Activated naive CD8-positive, alpha-beta T cell treated with anti-CD3 and anti-CD28 coated beads, Interleukin-2, amount 50 U/mL, for 24 hours (primary cell): ENCODE results near the gene SMR3A.

ENCODE experiments used
- ATAC-seq: fragments of 150-1000 bp; cut with Tn5 transposase; one replicate; pipeline ENCODE4 v1.10.0; 2021
- DNase-seq: peaks from one replicate; pipeline ENCODE4 v3.0.0; 2021
- H3K27ac Mint-ChIP-seq: one replicate; pipeline ENCODE4 v1.8.0; 2021; ENCODE audit warnings: mild to moderate bottlenecking, mixed read lengths
- H3K27me3 Mint-ChIP-seq: one replicate; pipeline ENCODE4 v1.8.0; 2021; ENCODE audit warnings: mixed read lengths
- H3K36me3 Mint-ChIP-seq: one replicate; pipeline ENCODE4 v1.8.0; 2021; ENCODE audit warnings: low read depth, mixed read lengths
- H3K4me1 Mint-ChIP-seq: one replicate; pipeline ENCODE4 v1.8.0; 2021; ENCODE audit warnings: mixed read lengths
- H3K4me3 Mint-ChIP-seq: one replicate; pipeline ENCODE4 v1.8.0; 2021; ENCODE audit warnings: mild to moderate bottlenecking, moderate library complexity, mixed read lengths
- H3K9me3 Mint-ChIP-seq: one replicate; pipeline ENCODE4 v1.8.0; 2021; ENCODE audit warnings: mixed read lengths

The SMR3A gene

GRCh38 chr4:70382691-70383181 is 22.2 kb downstream of the SMR3A start, which contains the start of gene SMR3B:
TSS of gene SMR3B (plus strand) at chr4:70383131. CDS start at chr4:70384511, 1,380 bp downstream.
- DNase-seq (no peak), ATAC-seq (no peak)
- H3K9me3 Mint-ChIP-seq, result no peaks in the 10 kb centered on the region
- H3K4me3 Mint-ChIP-seq, result no peak within 1 kb of the TSS
- no peaks in the 10 kb centered on the region for H3K4me1 Mint-ChIP-seq
- no peak within 1 kb of the TSS for H3K27ac Mint-ChIP-seq
- no peaks in the 10 kb centered on the region for H3K36me3 Mint-ChIP-seq
- H3K27me3 Mint-ChIP-seq, result no peaks in the 10 kb centered on the region

GRCh38 chr4:70392057-70392776 is 31.7 kb downstream of the SMR3A start:
- H3K4me3 Mint-ChIP-seq, result no peak overlapping the region
- H3K4me1 Mint-ChIP-seq, result no peaks in the 10 kb centered on the region

GRCh38 chr4:70397580-70397979 is 37.0 kb downstream of the SMR3A start, which contains the start of gene OPRPN:
TSS of gene OPRPN (plus strand) at chr4:70397940. CDS start at chr4:70399286, 1,346 bp downstream.
- Mint-ChIP-seq H3K27me3 (no peaks in the 10 kb centered on the region), H3K4me1 (no peaks in the 10 kb centered on the region), H3K36me3 (no peaks in the 10 kb centered on the region), H3K9me3 (no peaks in the 10 kb centered on the region), H3K27ac (no peak within 1 kb of the TSS), H3K4me3 (no peak within 1 kb of the TSS)
- ATAC-seq, result no peak
- no peak for DNase-seq

More at GRCh38 chr4:70392057-70392776, 31.7 kb downstream of the SMR3A start:
- ATAC-seq, result no peak
- Mint-ChIP-seq H3K27ac (no peak overlapping the region), H3K27me3 (no peaks in the 10 kb centered on the region), H3K9me3 (no peaks in the 10 kb centered on the region), H3K36me3 (no peaks in the 10 kb centered on the region)
- DNase-seq, result no peak

GRCh38 chr4:70399319-70399718 is 38.8 kb downstream of the SMR3A start:
- Mint-ChIP-seq H3K4me1 (no peaks in the 10 kb centered on the region), H3K27me3 (no peaks in the 10 kb centered on the region), H3K27ac (no peak overlapping the region), H3K9me3 (no peaks in the 10 kb centered on the region), H3K36me3 (no peaks in the 10 kb centered on the region), H3K4me3 (no peak overlapping the region)
- DNase-seq (no peak), ATAC-seq (no peak)

GRCh38 chr4:70402762-70403161 is 42.2 kb downstream of the SMR3A start:
- no peaks in the 10 kb centered on the region for H3K36me3 Mint-ChIP-seq
- DNase-seq (no peak), ATAC-seq (no peak)
- no peaks in the 10 kb centered on the region for H3K4me1 Mint-ChIP-seq
- no peak overlapping the region for H3K4me3 Mint-ChIP-seq
- H3K9me3 Mint-ChIP-seq, result no peaks in the 10 kb centered on the region
- H3K27me3 Mint-ChIP-seq, result no peaks in the 10 kb centered on the region
- H3K27ac Mint-ChIP-seq, result no peak overlapping the region

- H3K9me3 Mint-ChIP-seq, result no peaks in the 10 kb centered on the region
- DNase-seq, result no peak
- no peak overlapping the region for H3K27ac Mint-ChIP-seq
Measured at GRCh38 chr4:70405765-70406164, 45.2 kb downstream of the SMR3A start.

More at GRCh38 chr4:70405765-70406164, 45.2 kb downstream of the SMR3A start:
- ATAC-seq, result no peak
- H3K36me3 Mint-ChIP-seq, result no peaks in the 10 kb centered on the region
- H3K4me3 Mint-ChIP-seq, result no peak overlapping the region
- H3K4me1 Mint-ChIP-seq, result no peaks in the 10 kb centered on the region
- no peaks in the 10 kb centered on the region for H3K27me3 Mint-ChIP-seq
